ENCODE data around the gene GRAMD4. TPM values are rescaled to one million over a fixed set of nuclear protein-coding genes. Genes with fewer than 3 reads are reported as not detected.
"Not testable (repeated sequence)": the region's sequence is repeated elsewhere in the genome, so short reads cannot be mapped to it uniquely, and the experiment has no call there.

The GRAMD4 gene
- total RNA-seq, 1 donor = 11.7 TPM

GRCh38 chr22:46633334-46633890 lies 13.2 kb downstream of the GRAMD4 start:
- TF ChIP-seq CTCF (IDR thresholded peaks at IDR 0.05; ENCODE audit: insufficient read depth, low read length) = no peak
- no peak for DNase-seq (ENCODE audit: low read depth)
- H3K4me3 ChIP-seq (ENCODE audit: low read depth, low read length) = no peak overlapping the region

- no peak for TF ChIP-seq CTCF (IDR thresholded peaks at IDR 0.05; ENCODE audit: insufficient read depth, low read length)
- no peak for DNase-seq (ENCODE audit: low read depth)
- H3K4me3 ChIP-seq (ENCODE audit: low read depth, low read length) = no peak overlapping the region
Measured at GRCh38 chr22:46634011-46634699, 14.0 kb downstream of the GRAMD4 start.

GRCh38 chr22:46634973-46635685 lies 14.9 kb downstream of the GRAMD4 start:
- not testable (repeated sequence) for DNase-seq (ENCODE audit: low read depth); H3K4me3 ChIP-seq (ENCODE audit: low read depth, low read length)

DNA sequence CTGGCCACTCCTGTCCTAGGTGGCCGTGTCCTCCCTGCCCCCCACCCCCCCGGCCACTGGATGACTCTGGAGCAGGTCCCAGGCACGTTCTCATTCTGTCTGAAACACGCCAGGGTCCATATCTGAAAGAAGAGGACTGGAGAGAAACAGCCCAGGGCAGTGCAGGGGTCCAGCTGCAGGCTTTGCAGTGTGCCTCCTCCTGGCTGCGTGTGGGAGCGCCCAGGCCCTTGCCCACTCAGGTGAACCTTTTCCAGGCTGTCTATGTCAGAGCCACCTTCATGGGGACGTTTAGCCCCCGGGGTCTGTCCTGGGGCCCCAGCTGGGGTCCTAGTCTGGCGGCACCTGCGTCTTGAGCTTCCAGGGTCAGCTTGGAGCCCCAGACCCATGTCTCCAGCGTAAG lies 15.6 kb downstream of the GRAMD4 start:
- no peak for DNase-seq (ENCODE audit: low read depth)
- TF ChIP-seq CTCF (IDR thresholded peaks at IDR 0.05; ENCODE audit: insufficient read depth, low read length) = no peak
- H3K4me3 ChIP-seq (ENCODE audit: low read depth, low read length) = no peak overlapping the region

DNA sequence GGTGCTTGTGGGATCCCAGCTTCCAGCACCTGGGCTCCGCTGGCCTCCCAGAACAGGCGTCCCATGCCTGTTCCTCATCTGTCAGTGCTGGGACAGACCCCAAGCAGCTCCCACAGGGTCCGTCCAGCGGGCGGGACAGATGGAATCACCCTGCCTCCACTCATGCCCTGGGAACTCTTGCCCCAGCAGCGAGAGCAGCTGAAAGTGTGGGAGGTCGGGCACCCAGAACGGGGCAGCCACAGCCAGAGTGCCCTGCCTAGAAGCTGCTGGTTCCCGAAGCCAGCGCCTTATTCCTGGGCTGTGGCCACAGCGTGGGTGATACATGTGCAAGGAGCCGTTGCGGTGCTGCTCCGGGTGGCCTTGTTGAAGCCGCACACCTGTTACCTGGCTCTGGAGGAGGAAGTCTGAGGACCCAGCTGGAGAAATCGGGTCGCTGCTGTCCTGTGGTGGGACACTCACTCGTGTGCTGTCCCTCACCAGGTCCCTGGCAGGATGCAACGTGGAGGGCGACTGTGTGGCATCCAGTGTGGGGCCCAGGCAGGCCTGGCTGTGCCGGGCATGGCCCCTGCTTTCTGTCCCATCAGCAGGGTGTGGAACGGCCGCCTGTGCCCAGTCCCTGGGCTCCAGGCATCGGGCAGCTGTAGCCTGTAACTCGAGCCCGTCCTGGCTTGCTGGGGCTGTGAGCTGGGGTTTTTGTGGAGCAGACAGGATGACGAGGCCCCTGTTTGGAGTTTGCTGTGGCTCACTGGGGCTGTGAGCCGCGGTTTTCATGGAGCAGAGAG lies 16.2 kb downstream of the GRAMD4 start:
- no peak for TF ChIP-seq CTCF (IDR thresholded peaks at IDR 0.05; ENCODE audit: insufficient read depth, low read length)
- DNase-seq (ENCODE audit: low read depth) = no peak
- no peak overlapping the region for H3K4me3 ChIP-seq (ENCODE audit: low read depth, low read length)

DNA sequence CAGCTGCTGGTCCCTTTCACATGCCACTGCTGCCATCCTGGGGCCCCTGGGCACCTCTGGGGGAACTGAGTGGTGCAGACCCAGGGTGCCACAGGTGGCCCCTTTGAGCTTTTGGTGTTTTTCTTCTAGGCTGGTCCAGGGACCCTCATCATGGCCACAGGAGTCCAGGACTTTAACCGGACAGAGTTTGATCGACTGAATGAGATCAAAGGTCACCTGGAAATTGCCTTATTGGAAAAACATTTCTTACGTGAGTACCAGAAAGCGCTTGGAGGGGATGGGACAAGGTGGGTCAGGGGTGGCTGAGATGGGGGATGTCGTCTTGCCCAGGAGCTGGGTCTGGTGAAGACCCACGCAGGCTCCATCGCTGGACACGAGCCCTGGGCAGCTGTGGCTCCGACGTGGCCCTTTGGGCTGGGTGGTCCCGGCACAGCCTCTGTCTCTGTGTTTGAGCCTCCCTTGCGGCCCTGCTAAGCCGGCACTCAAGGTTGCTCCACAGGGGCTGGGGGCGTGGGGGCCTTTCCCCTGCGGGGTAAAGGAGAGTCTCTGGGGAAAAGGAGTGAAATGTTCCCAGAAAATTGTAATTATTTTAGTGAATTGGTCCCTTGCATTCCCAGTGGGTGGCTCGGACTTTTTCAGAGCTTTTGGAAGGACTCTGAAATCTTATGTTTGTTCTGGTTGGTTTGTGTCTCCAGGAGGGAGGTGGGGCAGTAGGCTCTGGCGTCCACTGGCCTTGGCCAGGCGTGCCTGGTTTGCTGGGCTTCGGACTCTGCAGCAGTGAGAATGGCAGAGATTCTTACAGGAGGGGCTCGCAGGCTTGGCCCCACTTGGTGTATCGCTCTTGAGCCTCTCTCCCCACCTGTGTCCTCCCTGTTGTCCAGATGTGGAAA lies 17.8 kb downstream of the GRAMD4 start:
- no peak for TF ChIP-seq CTCF (IDR thresholded peaks at IDR 0.05; ENCODE audit: insufficient read depth, low read length)
- no peak for DNase-seq (ENCODE audit: low read depth)
- H3K4me3 ChIP-seq (ENCODE audit: low read depth, low read length) = no peak overlapping the region
